Measurements from ENCODE around the gene ZIC1. TPM values are rescaled to one million over a fixed set of nuclear protein-coding genes. Genes with fewer than 3 reads are reported as not detected.

ZIC1 gene
- total RNA-seq, 1 experiment from 2014 or later = 0.36 TPM

- intact Hi-C loops (cut with micrococcal nuclease; ENCODE audit: unreplicated experiment) = no loop called here
- no TSS peak for BruUV-seq (replicated peaks)
- POLR2A ChIA-PET = no interaction called here
- Histone ChIP-seq H3K36me3 (ENCODE audit: control insufficient read depth, insufficient read depth, low read length) (no peaks in the 10 kb centered on the region), H3K4me1 (ENCODE audit: control insufficient read depth, insufficient read depth, low read length) (no peaks in the 10 kb centered on the region), H3K4me3 (ENCODE audit: low read depth in 2 of 2, low read length in 2 of 2) (no peak overlapping the region), H3K27me3 (ENCODE audit: control insufficient read depth, insufficient read depth, low read length) (peaks cover 13% of the 10 kb centered on the region; the same call in 1 of the 2 replicates), H3K27ac (ENCODE audit: low read length) (no peak overlapping the region), H3K9me3 (ENCODE audit: control insufficient read depth, insufficient read depth, low read depth, low read length) (no peaks in the 10 kb centered on the region)
- CTCF ChIA-PET = no interaction called here
- in situ Hi-C loops (cut with HindIII; ENCODE audit: low pct_unique_long_range_greater_than_20kb, low sequenced_read_pairs) = no loop called here
- ATAC-seq (no peak), DNase-seq (ENCODE audit: low read depth, low spot score) (no peak)
- TF ChIP-seq CTCF (IDR thresholded peaks at IDR 0.05) = no peak
Observed at GRCh38 chr3:147379651-147380050, 29.5 kb upstream of the ZIC1 start.

DNA sequence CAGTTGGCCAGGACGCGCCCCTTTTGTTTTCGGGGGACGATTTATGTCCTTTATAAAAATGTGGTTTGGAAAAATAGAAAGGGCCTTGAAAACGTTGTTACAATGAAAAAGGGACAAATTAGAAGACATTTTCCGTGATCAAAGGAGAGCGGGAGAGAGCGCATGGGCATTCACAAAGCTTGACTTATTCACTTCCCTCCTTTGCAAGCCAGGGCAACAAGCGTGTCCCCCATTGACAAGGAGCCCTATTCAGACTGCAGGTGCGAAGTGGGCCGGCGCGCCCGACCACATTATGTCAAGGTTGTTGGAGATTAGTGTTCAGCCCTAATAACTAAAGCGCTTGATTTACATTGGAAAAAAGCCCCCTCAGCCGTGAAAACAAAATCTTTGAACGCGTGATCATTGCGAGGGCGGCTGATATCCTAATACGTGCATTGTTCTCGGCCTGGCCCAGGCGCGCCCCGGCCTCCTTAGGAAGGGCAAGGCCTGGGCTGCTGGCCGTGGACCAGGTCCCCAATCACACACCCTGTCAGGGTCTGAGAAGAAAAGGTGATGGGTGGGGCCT, 28.7 kb upstream of the ZIC1 start:
- ATAC-seq = no peak
- DNase-seq (ENCODE audit: low read depth, low spot score) = no peak
- in situ Hi-C loops (cut with HindIII; ENCODE audit: low pct_unique_long_range_greater_than_20kb, low sequenced_read_pairs) (no loop called here), intact Hi-C loops (cut with micrococcal nuclease; ENCODE audit: unreplicated experiment) (no loop called here)
- Histone ChIP-seq H3K36me3 (ENCODE audit: control insufficient read depth, insufficient read depth, low read length) (no peaks in the 10 kb centered on the region), H3K4me1 (ENCODE audit: control insufficient read depth, insufficient read depth, low read length) (no peaks in the 10 kb centered on the region), H3K27me3 (ENCODE audit: control insufficient read depth, insufficient read depth, low read length) (peaks cover 13% of the 10 kb centered on the region; the same call in 1 of the 2 replicates), H3K27ac (ENCODE audit: low read length) (no peak overlapping the region), H3K9me3 (ENCODE audit: control insufficient read depth, insufficient read depth, low read depth, low read length) (no peaks in the 10 kb centered on the region), H3K4me3 (ENCODE audit: low read depth in 2 of 2, low read length in 2 of 2) (no peak overlapping the region)
- POLR2A ChIA-PET = no interaction called here
- CTCF ChIA-PET = no interaction called here
- TF ChIP-seq TCF7L2 (IDR thresholded peaks at IDR 0.05; ENCODE audit: low read depth, low read length) (no peak), CTCF (IDR thresholded peaks at IDR 0.05) (no peak), SIN3A (IDR thresholded peaks at IDR 0.05; ENCODE audit: borderline replicate concordance, insufficient read depth, low read depth, low read length) (no peak), POLR2AphosphoS5 (IDR thresholded peaks at IDR 0.05; ENCODE audit: low read depth, low read length) (no peak)
- TF ChIP-seq, protein P1, sequence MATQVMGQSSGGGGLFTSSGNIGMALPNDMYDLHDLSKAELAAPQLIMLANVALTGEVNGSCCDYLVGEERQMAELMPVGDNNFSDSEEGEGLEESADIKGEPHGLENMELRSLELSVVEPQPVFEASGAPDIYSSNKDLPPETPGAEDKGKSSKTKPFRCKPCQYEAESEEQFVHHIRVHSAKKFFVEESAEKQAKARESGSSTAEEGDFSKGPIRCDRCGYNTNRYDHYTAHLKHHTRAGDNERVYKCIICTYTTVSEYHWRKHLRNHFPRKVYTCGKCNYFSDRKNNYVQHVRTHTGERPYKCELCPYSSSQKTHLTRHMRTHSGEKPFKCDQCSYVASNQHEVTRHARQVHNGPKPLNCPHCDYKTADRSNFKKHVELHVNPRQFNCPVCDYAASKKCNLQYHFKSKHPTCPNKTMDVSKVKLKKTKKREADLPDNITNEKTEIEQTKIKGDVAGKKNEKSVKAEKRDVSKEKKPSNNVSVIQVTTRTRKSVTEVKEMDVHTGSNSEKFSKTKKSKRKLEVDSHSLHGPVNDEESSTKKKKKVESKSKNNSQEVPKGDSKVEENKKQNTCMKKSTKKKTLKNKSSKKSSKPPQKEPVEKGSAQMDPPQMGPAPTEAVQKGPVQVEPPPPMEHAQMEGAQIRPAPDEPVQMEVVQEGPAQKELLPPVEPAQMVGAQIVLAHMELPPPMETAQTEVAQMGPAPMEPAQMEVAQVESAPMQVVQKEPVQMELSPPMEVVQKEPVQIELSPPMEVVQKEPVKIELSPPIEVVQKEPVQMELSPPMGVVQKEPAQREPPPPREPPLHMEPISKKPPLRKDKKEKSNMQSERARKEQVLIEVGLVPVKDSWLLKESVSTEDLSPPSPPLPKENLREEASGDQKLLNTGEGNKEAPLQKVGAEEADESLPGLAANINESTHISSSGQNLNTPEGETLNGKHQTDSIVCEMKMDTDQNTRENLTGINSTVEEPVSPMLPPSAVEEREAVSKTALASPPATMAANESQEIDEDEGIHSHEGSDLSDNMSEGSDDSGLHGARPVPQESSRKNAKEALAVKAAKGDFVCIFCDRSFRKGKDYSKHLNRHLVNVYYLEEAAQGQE (IDR thresholded peaks at IDR 0.05; ENCODE audit: insufficient read depth in 1 of 2, low read depth in 2 of 2, low read length in 1 of 2) = no peak
- no TSS peak for BruUV-seq (replicated peaks)
